Measurements from ENCODE around the gene SCO1. TPM values are rescaled to one million over a fixed set of nuclear protein-coding genes. Genes with fewer than 3 reads are reported as not detected.

Gene SCO1
- total RNA-seq, 1 experiment from 2014 or later = 60.3 TPM

DNA sequence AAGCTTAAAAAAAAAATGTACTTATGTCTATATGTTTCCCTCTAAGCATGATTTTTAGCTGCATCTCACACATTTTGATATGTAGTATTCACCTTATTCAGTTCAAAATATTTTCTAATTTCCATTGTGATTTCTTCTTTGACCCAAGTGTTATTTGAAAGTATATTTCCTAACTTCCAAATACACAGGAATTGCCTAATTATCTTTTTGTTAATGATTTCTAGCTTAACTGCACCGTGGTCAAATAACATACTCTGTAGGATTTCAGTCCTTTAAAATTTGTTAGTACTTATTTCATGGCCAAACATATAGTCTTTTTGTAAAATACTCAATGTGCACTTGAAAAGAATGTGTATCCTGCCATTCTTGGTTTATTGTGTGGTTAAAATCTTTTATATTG is 21.2 kb upstream of the SCO1 start:
- Histone ChIP-seq H3K9ac (ENCODE audit: extremely low read depth, insufficient read length, low read length) (no peak overlapping the region), H2BK12ac (ENCODE audit: insufficient read length, low read depth, low read length) (no peak overlapping the region), H3K4ac (ENCODE audit: low read depth, low read length) (no peak overlapping the region), H3K23me2 (ENCODE audit: insufficient read length, low read depth, low read length, poor library complexity, severe bottlenecking) (no peaks in the 10 kb centered on the region), H4K5ac (ENCODE audit: insufficient read length, low read depth, low read length) (no peak overlapping the region), H3K4me2 (ENCODE audit: insufficient read depth, insufficient read length, low read length) (no peak overlapping the region), H4K8ac (replicated peaks; ENCODE audit: insufficient read length, low read depth, low read length) (no peak overlapping the region), H3K27ac (ENCODE audit: insufficient read length, low read depth, low read length) (no peak overlapping the region), H3K18ac (ENCODE audit: insufficient read length, low read depth, low read length) (no peak overlapping the region), H3K23ac (ENCODE audit: insufficient read length, low read depth, low read length) (no peak overlapping the region), H4K91ac (ENCODE audit: insufficient read length, low read depth, low read length) (no peak overlapping the region), H3K56ac (ENCODE audit: insufficient read length, low read depth, low read length) (no peak overlapping the region), H2BK120ac (ENCODE audit: low read depth, low read length, poor library complexity, severe bottlenecking) (no peak overlapping the region), H4K20me1 (ENCODE audit: control insufficient read depth, insufficient read depth, insufficient read length) (no peaks in the 10 kb centered on the region), H3K4me1 (ENCODE audit: insufficient read depth, low read length) (no peaks in the 10 kb centered on the region), H3K14ac (ENCODE audit: insufficient read depth, low read length) (no peak overlapping the region), H2AK5ac (ENCODE audit: insufficient read length, low read length) (no peak overlapping the region), H3T11ph (ENCODE audit: low read length) (no peak overlapping the region), H2AFZ (ENCODE audit: low read length) (no peak overlapping the region), H3K27me3 (ENCODE audit: insufficient read depth, low read length) (no peaks in the 10 kb centered on the region), H2BK20ac (ENCODE audit: low read depth, low read length, poor library complexity, severe bottlenecking) (no peak overlapping the region), H3K79me1 (ENCODE audit: insufficient read depth, low read depth, low read length, poor library complexity, severe bottlenecking) (no peaks in the 10 kb centered on the region), H3K79me2 (ENCODE audit: insufficient read depth, low read length) (no peaks in the 10 kb centered on the region), H3K9me3 (ENCODE audit: control insufficient read depth, low read depth, low read length) (no peaks in the 10 kb centered on the region), H2BK5ac (ENCODE audit: insufficient read length, low read length) (no peak overlapping the region), H2BK15ac (ENCODE audit: low read depth, low read length) (no peak overlapping the region)
- Mint-ChIP-seq H3K27ac (no peak overlapping the region; a peak in 1 of 7 replicates), H3K4me3 (no peak overlapping the region), H3K27me3 (ENCODE audit: low read depth) (no peaks in the 10 kb centered on the region), H3K4me1 (no peaks in the 10 kb centered on the region), H3K36me3 (ENCODE audit: insufficient read depth in 1 of 3, low read depth in 3 of 3) (peaks cover 0 to 5% (median 5%) of the 10 kb centered on the region in 3 experiments; a peak in 2 of 7 replicates), H3K9me3 (no peaks in the 10 kb centered on the region)
- TF ChIP-seq, protein P1, sequence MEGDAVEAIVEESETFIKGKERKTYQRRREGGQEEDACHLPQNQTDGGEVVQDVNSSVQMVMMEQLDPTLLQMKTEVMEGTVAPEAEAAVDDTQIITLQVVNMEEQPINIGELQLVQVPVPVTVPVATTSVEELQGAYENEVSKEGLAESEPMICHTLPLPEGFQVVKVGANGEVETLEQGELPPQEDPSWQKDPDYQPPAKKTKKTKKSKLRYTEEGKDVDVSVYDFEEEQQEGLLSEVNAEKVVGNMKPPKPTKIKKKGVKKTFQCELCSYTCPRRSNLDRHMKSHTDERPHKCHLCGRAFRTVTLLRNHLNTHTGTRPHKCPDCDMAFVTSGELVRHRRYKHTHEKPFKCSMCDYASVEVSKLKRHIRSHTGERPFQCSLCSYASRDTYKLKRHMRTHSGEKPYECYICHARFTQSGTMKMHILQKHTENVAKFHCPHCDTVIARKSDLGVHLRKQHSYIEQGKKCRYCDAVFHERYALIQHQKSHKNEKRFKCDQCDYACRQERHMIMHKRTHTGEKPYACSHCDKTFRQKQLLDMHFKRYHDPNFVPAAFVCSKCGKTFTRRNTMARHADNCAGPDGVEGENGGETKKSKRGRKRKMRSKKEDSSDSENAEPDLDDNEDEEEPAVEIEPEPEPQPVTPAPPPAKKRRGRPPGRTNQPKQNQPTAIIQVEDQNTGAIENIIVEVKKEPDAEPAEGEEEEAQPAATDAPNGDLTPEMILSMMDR (conservative IDR thresholded peaks at IDR 0.05) = no peak
- no CpG with 5 or more reads among the region's 1 CpG for WGBS (ENCODE audit: extremely low coverage, insufficient read length, low lambda C conversion rate)
- DNase-seq = no peak
